ENCODE data around the gene CACNG7.

Gene CACNG7

GRCh38 chr19:53983457-53984289, 74.6 kb downstream of the CACNG7 start:
- no peak for DNase-seq

GRCh38 chr19:53985863-53986262, 76.8 kb downstream of the CACNG7 start:
- DNase-seq: no peak

DNA sequence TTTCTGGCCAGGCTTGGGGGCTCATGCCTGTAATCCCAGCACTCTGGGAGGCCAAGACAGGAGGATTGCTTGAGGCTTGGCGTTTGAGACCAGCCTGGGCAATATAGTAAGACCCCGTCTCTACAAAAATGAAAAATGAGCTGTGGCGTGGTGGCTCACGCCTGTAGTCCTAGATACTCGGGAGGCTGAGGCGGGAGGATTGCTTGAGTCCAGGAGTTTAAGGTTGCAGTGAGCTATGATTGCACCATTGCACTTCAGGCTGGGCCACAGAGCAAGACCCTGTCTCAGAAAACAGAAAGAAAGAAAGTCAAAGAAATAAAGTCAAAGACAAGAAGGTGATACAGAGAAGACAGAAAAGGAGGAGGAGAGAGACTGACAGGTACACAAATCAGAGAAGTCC, 79.9 kb downstream of the CACNG7 start:
- no peak for DNase-seq

DNA sequence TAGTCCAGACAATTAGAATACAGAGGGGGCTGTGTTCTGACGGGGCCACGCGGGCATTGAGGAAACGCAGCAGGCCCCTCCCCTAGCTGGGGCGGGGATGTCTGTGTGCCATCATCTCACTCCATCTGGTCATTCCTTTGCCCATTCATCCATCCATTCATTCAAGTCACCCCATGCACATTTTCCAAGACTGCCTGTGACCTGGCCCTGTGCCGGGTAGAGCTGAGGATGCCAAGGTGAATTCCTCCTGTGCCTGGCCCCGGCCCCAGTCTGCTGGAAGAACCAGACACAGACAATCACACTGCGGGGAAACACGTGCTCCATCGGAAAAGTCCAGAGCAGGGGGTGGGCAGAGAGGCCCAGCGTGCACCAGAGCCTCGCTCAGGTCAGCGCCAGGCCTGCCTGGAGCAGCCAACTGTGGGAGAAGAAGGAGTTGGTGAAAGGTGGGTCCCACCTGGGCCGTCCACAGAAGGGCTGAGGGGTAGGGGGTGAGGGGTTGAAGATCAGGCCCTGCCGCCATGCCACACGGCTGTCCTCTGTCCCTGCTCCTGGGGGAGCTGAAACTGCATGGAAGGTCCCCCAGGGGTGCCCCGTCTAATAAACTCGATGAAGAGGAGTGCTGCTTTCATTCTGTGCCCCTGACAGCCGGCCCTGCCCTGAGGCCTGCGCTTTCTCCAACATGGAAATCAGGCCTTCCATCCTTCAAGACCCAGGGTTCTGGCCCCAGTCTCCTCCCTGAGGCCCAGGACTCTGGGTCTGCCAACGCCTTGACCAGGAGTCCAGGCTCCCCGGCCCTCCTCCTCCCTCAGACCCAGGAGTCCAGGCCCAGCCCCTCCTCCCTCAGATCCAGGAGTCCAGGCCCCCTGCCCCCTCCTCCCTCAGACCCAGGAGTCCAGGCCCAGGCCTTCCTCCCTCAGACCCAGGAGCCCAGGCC, 80.8 kb downstream of the CACNG7 start:
- DNase-seq: no peak

DNA sequence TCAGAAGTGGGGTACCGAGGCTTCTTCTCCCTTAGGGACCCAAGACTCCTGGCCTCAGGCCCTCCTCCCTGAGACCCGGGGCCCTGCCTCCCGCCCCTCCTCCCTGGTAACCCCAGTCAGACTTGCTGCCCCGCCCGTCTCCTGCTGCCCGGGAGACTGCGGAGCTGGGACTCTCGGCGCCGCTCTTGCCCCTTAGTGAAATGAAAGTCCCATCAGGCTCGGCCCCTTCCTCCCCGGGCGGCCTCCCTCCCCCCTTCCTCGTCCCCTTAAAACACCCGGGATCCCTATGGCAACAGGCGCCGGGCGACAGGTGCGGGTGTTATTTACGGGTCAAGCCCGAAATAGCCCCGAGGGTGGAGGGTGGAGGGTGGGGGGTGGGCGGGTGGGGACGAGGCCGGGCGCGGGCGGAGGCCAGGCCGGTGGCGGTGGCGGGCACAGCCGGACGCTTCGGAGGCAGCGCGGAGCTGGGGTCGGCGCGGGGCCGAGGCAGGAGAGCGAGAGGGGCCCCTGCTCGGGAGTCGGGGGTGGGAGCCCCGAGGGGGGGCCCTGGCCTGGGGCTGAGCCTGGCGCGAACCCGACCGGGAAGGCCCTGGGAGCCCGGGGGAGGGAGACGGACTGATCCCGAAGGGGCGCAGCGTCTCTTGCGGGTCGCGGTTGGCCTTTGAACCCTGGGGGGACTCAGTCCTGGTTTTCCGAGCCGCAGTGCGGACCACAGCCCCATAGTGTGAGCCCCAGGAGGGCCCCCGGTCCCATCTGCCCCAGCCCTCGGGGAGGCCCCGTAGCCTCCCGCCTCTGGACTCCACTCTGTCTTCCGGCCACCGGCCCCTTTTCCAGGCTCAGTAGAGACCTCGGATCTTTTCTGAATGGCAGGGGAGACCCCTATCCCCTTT, 82.4 kb downstream of the CACNG7 start, which contains the start of gene CACNG6:
TSS of gene CACNG6 (plus strand) at position 414 of the 890 bp plus-strand sequence. CDS start 1,241 bp downstream, outside the sequence.
- DNase-seq: no peak

GRCh38 chr19:53992211-53992610, 83.1 kb downstream of the CACNG7 start:
- no peak for DNase-seq

- DNase-seq: no peak
Measured at GRCh38 chr19:53992815-53993214, 83.7 kb downstream of the CACNG7 start.

GRCh38 chr19:53993448-53993847, 84.4 kb downstream of the CACNG7 start:
- no peak for DNase-seq
